GM11168 (cell line): ENCODE data around the gene THRB.

ENCODE experiments used
- in situ Hi-C: fragments of 300-500 bp; cut with MboI; formaldehyde crosslinking; loops from one replicate; pipeline ENCODE4 v1.12.0; 2022; ENCODE audit warnings: low sequenced_read_pairs; ENCODE audit not compliant: unreplicated experiment

The THRB gene

DNA sequence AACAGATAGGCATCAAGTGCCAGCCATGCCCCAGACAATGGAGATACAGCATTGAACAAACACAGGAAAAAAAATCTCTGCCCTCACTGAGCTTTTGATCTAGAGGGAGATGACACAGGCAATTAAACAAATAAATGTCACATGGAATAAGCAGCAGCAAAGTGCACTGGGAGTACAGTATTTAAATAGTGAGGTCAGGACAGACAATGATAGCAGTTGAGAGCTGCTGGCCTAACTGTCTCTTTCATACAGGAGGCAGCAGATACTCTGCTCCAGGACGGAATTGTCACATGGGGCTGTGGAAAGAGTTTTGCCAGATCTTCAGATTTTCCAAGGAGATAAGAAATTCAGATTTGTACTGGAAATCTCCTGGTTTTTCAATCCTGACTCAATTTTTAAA is 241.3 kb downstream of the THRB start:
- in situ Hi-C loops, result no loop called here

DNA sequence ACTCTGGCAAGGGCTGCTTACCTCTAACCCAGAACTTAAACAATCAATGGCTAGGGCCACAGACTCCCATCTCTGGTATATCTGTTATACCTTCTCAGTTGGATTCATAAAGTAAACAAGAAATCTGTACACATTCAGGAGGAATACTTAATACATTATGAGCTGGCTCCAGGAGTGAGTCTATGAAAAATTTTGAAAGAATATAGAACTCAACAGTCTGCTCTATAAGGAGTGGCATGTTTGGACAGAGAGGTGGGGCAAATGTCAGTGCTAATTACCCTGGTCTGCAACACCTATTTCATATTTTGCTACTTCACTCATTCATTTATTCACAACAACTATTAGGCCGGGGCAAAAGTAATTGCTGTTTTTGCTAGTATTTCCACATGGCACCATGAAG is 245.1 kb downstream of the THRB start:
- in situ Hi-C loops, result no loop called here

DNA sequence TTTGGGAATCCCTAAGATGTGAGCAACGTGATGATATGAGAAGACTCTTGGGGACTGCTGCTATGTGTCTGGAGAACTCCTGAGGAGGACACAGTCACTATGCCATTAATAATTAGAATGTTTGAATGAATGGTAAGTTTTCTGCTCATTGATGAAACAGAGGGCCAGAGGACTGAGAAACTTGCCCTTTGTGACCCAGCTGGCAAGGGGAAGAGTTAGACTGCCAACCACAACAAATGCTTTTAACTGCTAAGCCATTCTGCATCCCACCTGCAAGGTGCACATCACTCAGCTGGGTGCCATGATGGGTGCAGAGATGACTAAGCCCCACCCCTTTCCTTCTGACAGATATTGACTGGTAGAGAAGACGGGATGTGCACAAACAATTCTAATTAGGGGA is 249.6 kb downstream of the THRB start:
- in situ Hi-C loops, result no loop called here

DNA sequence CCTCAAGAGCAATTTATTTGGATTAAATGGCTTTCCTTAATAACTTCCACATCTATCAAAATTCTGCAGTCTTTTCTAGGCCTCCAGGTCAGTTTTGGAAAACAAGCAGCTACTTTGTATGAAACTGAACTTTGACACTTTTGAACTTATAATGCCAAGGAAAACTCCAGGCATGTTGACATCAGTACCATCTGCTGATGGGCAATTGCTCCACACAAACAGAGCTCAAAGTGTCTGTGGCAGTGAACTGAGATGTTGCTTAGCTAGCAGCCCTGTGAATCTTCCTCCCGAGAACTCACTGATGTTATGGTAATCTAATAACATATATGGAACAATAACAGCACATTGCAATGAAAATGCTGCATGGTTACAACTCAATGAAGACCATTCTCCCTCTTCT is 250.2 kb downstream of the THRB start:
- in situ Hi-C loops, result no loop called here

DNA sequence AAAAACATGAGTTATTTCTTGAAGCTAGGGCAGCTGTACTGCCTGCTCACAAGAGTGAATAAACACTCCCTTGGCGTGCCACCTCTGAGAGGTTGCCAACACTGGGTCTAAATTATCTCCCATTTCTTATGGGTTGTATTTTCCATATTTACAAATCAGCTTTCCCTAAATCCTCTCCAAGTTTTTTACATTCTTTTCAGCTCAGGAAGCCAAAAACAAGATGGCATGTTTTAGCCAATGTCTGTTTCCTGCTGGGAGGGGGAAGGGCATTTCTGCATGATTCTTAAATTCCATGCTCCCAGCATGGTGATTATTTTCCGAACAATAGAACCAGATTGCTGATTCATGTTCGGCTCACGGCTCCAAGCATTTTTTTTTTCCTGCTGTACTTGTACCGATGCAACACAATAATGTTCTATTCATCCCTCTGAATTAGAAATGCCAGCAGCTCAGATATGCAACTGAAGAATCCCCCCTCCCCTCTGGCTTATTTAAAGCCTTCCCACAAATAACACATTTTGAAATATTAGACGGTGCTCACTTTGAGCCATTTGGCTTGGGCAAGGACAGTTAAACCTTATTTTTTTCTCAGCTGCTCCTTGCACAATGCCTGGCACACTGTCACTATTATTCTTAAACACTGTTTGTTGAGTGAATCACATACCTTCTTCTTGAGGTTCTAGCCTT is 252.5 kb downstream of the THRB start:
- in situ Hi-C loops, result no loop called here

DNA sequence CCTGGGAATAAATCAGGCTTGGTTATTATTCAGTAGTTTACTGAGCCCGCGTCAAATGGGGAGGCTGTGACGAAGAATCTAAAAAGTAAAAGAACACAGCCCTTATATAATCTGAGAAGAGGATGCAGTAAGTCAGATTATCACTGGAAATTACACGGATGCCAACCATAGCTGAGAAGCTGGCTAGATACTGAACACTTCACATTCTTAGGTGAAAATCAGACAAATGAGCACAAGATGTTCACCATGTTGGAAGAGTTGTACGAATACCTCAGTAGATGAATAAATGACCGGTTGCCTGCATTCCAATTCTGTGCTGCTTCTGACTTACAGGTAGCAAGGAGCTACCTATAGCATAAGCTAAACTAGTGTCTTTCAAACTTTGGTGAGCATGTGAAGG is 254.3 kb downstream of the THRB start:
- in situ Hi-C loops, result no loop called here

DNA sequence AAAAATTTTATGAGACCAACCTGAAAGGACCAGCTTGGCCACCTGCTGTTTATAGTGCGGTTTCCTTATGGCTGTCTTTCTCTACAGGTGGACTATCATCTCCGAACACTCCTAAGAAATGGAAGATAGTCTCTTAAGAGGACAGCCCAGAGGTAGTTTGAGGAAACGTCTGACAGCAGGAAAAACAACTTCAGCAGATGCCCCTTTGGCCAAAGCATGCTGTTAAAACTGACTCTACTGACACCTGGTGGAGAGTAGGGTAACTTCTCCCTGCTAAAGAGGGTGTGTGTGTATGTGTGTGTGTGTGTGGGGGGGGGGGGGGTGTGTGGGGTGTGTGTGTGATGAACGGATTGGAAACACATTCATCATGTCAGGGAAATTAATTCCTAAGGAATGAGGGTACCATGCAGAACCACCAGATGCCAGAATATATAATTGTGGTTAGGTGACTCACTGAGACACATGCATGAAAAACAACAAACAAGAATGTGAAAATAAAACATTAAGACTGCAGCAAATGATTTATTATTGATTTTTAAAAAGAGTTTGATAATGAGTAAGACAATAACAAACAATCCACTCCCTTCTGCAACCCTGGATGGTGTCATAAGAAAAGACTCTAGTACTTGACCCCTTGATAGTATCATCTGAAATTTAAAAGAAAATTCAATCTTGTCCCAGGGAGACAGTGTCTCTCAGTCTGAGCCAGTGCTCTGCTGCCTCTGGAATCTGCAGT is 256.5 kb downstream of the THRB start:
- in situ Hi-C loops, result loop anchor here (5.0 kb wide), 1 partner anchor 246 kb away; no protein-coding TSS in a partner anchor

DNA sequence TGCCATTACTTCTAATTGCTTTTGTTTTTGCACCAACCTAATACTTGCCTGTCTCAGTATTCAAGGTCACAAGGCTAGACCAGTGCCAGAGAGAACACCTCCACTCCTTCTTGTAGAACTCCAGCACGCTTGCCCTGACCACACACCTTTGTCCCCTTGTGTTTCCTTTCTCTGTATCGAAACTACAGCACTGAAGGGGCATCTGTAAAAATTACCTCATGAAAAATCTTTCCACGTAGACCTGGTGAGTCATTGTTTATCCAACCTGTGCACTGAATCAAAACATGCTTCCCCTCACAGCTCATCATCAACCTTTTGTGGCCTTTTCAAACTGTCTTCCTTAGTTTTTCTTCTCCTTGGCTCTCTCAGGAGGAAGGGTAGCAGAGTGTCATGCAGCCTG is 259.5 kb downstream of the THRB start:
- in situ Hi-C loops, result loop anchor here (5.0 kb wide), 1 partner anchor 243 kb away; no protein-coding TSS in a partner anchor

- in situ Hi-C loops, result no loop called here
Measured at GRCh38 chr3:24232784-24233183, 261.9 kb downstream of the THRB start.

GRCh38 chr3:24229468-24230221 is 265.0 kb downstream of the THRB start:
- in situ Hi-C loops, result no loop called here

DNA sequence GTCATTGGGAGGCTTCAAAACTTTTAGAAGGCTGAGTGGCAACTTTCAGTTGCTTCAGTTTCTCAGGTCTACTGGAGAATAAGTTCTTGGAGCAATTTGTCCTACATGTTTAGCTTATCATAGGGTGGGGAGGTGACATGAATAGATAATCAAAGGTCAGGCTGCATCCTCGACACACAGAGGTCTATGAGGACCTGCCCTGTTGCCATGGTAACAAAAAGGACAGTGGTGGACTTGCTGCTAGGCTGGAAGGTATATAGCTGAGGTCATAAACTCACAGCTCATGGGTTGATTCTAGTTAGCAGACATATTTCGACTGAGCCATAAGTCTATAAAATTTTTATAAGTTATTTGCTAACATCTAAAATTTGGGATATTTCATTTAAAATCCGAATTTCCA is 267.0 kb downstream of the THRB start:
- in situ Hi-C loops, result no loop called here

- in situ Hi-C loops, result no loop called here
Measured at GRCh38 chr3:24226397-24226796, 268.3 kb downstream of the THRB start.

GRCh38 chr3:24225385-24225950 is 269.2 kb downstream of the THRB start:
- in situ Hi-C loops, result no loop called here

- in situ Hi-C loops, result no loop called here
Measured at GRCh38 chr3:24224666-24225384, 269.8 kb downstream of the THRB start.

DNA sequence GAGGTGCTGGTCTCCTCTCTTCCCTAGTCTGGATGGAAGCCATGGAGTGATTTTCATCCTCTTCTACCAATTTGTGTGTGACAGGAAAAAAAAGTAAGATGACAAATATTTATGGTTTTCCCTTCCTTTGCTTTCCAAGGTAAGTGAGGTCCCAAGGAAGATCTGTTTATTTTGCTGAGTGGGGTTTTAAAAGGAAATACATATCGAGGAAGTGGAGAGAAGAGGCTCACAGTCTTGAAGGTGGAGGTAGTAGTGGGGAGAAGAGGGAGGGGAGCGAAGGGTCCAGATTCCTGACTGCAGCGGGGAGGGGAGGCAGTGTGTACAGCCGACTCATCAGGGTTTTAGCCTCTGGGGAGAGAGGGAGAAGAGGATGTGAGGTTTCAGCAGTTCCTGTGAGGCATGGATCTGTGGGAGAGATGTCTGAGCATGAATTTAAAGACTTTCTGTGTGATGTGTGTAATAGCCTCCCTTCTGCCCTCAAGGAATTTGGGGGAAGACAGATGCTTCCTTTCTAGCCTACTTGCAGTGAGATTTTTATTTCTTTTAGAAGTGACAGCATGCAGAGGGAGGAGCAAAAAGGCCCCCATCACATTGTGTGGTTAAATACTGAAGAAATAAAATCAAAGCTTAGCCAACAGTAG is 272.4 kb downstream of the THRB start:
- in situ Hi-C loops, result no loop called here

GRCh38 chr3:24220859-24221657 is 273.6 kb downstream of the THRB start:
- in situ Hi-C loops, result no loop called here

DNA sequence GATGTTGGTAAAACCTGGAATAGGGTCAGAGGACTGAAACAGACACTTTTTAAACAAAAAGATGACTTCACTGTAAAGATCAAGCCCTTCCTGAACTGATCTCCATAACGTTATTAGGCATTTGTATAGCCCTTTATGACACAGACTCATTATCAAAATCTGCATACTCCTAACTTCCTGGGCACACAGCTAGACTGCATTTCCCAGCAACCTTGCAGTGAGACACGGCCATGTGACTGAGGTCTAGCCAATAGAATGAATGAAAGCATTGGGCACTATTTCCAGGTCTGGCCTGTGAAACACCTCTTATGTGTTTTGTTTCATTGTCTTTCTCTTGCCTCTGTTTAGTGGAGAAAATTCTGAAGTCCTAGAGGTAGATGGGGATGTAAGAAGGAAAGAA is 279.1 kb downstream of the THRB start:
- in situ Hi-C loops, result no loop called here

DNA sequence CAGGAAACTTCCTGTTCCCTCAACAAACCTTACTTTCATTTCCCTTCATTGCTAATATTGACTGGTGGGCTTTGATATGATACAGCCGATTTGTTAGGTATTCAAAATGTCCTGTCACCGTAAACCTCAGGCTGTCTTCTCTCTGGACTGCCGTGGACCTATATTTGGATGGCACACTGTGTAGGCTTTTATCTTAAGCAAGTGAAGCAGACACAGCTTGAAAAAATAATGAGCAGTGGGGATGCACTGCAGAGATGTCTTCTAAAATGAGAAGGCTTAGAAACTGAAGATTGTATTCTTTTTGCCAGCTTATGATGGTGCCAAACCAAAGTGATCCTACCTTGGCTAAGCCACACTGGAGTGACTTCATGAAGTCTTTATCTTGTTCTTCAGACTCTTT is 283.3 kb downstream of the THRB start:
- in situ Hi-C loops, result no loop called here

DNA sequence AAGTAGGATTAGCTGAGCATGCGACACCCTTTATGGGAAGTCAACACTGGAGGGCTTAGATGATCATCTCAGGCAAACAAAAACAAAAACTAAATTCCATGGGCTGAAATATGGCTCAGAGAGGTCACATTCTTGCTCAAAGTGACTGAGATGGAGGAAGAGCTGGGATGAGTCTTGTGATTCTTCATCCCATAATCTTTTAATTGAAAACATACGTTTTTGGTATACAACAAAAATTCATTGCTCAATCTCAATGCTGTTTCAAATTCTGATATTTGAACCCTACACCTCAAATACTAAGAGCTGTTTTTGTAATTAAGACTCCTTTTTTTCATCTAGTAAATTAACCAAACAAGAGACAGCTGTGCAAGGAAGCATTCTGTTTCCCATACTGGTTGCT is 292.6 kb downstream of the THRB start:
- in situ Hi-C loops, result no loop called here
